ENCODE measurements around the gene SLC6A3. TPM values are rescaled to one million over a fixed set of nuclear protein-coding genes. Genes with fewer than 3 reads are reported as not detected.

SLC6A3 gene
- total RNA-seq, 1 experiment from 2014 or later: 0.05 TPM

DNA sequence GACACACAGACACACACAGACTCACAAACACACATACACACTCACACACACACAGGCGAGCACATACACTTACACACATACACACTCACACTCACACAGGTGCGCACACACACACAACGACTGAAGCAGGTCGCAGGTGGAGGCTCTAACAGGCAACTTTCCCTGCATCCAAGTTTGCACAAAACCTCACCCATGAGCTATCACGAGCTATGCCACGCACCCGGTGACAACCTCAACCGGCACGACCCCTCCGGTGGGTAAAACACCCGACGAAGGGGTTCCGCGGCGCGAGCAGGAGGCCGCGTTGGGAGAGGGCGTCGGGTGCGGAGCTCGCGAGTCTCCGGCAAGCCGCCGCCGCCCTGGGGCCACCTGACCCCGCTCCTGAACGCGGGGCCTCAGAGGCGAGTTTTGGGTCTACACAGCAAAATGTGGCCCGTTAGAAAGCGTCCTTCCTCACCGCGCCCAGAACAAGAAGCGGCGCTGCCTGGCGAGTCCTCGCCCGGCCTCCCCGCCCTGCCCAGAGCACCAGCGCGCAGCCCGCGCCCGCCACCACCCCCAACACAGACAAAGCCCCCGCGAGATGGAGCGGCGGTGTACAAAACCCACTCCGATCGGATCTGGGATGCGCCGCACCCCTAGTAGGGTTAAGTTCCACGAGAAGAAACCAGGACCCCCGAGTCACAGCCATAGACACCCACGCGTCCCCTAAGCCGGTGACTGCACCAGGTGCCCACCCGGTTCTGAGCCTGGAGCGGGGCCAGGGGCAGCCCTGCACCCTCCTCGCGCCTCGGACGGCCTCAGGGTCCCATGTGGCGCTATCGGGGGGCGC is 665 bp downstream of the SLC6A3 start:
- DNase-seq (ENCODE audit: low read depth, low spot score): no peak
- ATAC-seq: peak; percentile 48; the same call in 1 of the 2 replicates
- in situ Hi-C loops (cut with HindIII; ENCODE audit: low pct_unique_long_range_greater_than_20kb, low sequenced_read_pairs): no loop called here
- CTCF ChIA-PET: no interaction called here
- Histone ChIP-seq H3K36me3 (ENCODE audit: control insufficient read depth, insufficient read depth, low read length) (no peaks in the 10 kb centered on the region), H3K4me1 (ENCODE audit: control insufficient read depth, insufficient read depth, low read length) (no peaks in the 10 kb centered on the region), H3K9me3 (ENCODE audit: control insufficient read depth, insufficient read depth, low read depth, low read length) (no peaks in the 10 kb centered on the region), H3K27me3 (ENCODE audit: control insufficient read depth, insufficient read depth, low read length) (peaks cover 8% of the 10 kb centered on the region), H3K4me3 (ENCODE audit: low read depth in 2 of 2, low read length in 2 of 2) (no peak overlapping the region), H3K27ac (ENCODE audit: low read length) (no peak overlapping the region)
- POLR2A ChIA-PET: no interaction called here
- BruUV-seq (replicated peaks): no TSS peak
- intact Hi-C loops (cut with micrococcal nuclease; ENCODE audit: unreplicated experiment): no loop called here
- TF ChIP-seq TCF7L2 (IDR thresholded peaks at IDR 0.05; ENCODE audit: low read depth, low read length) (no peak), POLR2AphosphoS5 (IDR thresholded peaks at IDR 0.05; ENCODE audit: low read depth, low read length) (no peak), SIN3A (IDR thresholded peaks at IDR 0.05; ENCODE audit: borderline replicate concordance, insufficient read depth, low read depth, low read length) (no peak)
- TF ChIP-seq, protein P1, sequence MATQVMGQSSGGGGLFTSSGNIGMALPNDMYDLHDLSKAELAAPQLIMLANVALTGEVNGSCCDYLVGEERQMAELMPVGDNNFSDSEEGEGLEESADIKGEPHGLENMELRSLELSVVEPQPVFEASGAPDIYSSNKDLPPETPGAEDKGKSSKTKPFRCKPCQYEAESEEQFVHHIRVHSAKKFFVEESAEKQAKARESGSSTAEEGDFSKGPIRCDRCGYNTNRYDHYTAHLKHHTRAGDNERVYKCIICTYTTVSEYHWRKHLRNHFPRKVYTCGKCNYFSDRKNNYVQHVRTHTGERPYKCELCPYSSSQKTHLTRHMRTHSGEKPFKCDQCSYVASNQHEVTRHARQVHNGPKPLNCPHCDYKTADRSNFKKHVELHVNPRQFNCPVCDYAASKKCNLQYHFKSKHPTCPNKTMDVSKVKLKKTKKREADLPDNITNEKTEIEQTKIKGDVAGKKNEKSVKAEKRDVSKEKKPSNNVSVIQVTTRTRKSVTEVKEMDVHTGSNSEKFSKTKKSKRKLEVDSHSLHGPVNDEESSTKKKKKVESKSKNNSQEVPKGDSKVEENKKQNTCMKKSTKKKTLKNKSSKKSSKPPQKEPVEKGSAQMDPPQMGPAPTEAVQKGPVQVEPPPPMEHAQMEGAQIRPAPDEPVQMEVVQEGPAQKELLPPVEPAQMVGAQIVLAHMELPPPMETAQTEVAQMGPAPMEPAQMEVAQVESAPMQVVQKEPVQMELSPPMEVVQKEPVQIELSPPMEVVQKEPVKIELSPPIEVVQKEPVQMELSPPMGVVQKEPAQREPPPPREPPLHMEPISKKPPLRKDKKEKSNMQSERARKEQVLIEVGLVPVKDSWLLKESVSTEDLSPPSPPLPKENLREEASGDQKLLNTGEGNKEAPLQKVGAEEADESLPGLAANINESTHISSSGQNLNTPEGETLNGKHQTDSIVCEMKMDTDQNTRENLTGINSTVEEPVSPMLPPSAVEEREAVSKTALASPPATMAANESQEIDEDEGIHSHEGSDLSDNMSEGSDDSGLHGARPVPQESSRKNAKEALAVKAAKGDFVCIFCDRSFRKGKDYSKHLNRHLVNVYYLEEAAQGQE (IDR thresholded peaks at IDR 0.05; ENCODE audit: insufficient read depth in 1 of 2, low read depth in 2 of 2, low read length in 1 of 2): no peak
- TF ChIP-seq, protein P2, sequence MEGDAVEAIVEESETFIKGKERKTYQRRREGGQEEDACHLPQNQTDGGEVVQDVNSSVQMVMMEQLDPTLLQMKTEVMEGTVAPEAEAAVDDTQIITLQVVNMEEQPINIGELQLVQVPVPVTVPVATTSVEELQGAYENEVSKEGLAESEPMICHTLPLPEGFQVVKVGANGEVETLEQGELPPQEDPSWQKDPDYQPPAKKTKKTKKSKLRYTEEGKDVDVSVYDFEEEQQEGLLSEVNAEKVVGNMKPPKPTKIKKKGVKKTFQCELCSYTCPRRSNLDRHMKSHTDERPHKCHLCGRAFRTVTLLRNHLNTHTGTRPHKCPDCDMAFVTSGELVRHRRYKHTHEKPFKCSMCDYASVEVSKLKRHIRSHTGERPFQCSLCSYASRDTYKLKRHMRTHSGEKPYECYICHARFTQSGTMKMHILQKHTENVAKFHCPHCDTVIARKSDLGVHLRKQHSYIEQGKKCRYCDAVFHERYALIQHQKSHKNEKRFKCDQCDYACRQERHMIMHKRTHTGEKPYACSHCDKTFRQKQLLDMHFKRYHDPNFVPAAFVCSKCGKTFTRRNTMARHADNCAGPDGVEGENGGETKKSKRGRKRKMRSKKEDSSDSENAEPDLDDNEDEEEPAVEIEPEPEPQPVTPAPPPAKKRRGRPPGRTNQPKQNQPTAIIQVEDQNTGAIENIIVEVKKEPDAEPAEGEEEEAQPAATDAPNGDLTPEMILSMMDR (IDR thresholded peaks at IDR 0.05): no peak

DNA sequence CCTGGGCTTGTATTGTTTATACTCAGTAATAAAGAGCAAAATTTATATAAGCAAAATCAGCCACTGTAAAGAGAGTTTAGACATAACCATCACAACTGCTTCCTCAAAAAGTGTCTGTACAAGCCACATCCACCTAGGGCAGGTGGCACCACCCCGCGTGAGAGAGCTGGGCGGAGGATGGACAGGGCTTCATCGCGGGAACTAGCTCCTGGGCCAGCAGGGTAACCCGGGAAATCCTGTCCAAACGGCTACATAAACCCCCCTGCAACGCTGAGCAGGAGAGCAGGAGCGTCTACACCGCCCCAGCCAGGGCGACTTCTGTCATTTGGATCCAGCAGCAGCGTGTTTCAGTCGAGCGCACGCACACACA is 1.3 kb downstream of the SLC6A3 start:
- Histone ChIP-seq H3K27ac (ENCODE audit: low read length) (no peak overlapping the region), H3K36me3 (ENCODE audit: control insufficient read depth, insufficient read depth, low read length) (no peaks in the 10 kb centered on the region), H3K4me3 (ENCODE audit: low read depth in 2 of 2, low read length in 2 of 2) (no peak overlapping the region), H3K4me1 (ENCODE audit: control insufficient read depth, insufficient read depth, low read length) (no peaks in the 10 kb centered on the region), H3K9me3 (ENCODE audit: control insufficient read depth, insufficient read depth, low read depth, low read length) (no peaks in the 10 kb centered on the region), H3K27me3 (ENCODE audit: control insufficient read depth, insufficient read depth, low read length) (peaks cover 8% of the 10 kb centered on the region)
- intact Hi-C loops (cut with micrococcal nuclease; ENCODE audit: unreplicated experiment): no loop called here
- BruUV-seq (replicated peaks): no TSS peak
- in situ Hi-C loops (cut with HindIII; ENCODE audit: low pct_unique_long_range_greater_than_20kb, low sequenced_read_pairs): no loop called here
- TF ChIP-seq, protein P2 (IDR thresholded peaks at IDR 0.05): no peak
- TF ChIP-seq, protein P1 (IDR thresholded peaks at IDR 0.05; ENCODE audit: insufficient read depth in 1 of 2, low read depth in 2 of 2, low read length in 1 of 2): no peak
- TF ChIP-seq TCF7L2 (IDR thresholded peaks at IDR 0.05; ENCODE audit: low read depth, low read length): no peak
- TF ChIP-seq SIN3A (IDR thresholded peaks at IDR 0.05; ENCODE audit: borderline replicate concordance, insufficient read depth, low read depth, low read length): no peak
- no peak for TF ChIP-seq POLR2AphosphoS5 (IDR thresholded peaks at IDR 0.05; ENCODE audit: low read depth, low read length)
- no peak for DNase-seq (ENCODE audit: low read depth, low spot score)
- POLR2A ChIA-PET: no interaction called here
- no peak for ATAC-seq
- CTCF ChIA-PET: no interaction called here

Measured in Panc1 (cell line).